Osteocyte (in vitro differentiated cells): Measurements from ENCODE around the gene DNAJC4. TPM values are rescaled to one million over a fixed set of nuclear protein-coding genes. Genes with fewer than 3 reads are reported as not detected.

Experiments used
- DNase-seq: peaks from one replicate; pipeline ENCODE4 v3.0.0; 2021; ENCODE audit warnings: mixed read lengths; ENCODE audit not compliant: unreplicated experiment; ENCODE audit errors: extremely low spot score
- H3K27ac Mint-ChIP-seq: one replicate; pipeline ENCODE4 v1.8.0; 2021; ENCODE audit warnings: mild to moderate bottlenecking, mixed read lengths; ENCODE audit not compliant: unreplicated experiment
- H3K27me3 Mint-ChIP-seq: one replicate; pipeline ENCODE4 v1.8.0; 2021; ENCODE audit warnings: mixed read lengths; ENCODE audit not compliant: unreplicated experiment
- H3K36me3 Mint-ChIP-seq: one replicate; pipeline ENCODE4 v1.8.0; 2021; ENCODE audit warnings: mixed read lengths; ENCODE audit not compliant: unreplicated experiment
- H3K4me1 Mint-ChIP-seq: one replicate; pipeline ENCODE4 v1.8.0; 2021; ENCODE audit warnings: mixed read lengths; ENCODE audit not compliant: unreplicated experiment
- H3K4me3 Mint-ChIP-seq: one replicate; pipeline ENCODE4 v1.8.0; 2021; ENCODE audit warnings: mild to moderate bottlenecking, moderate library complexity, mixed read lengths; ENCODE audit not compliant: unreplicated experiment
- H3K9me3 Mint-ChIP-seq: one replicate; pipeline ENCODE4 v1.8.0; 2021; ENCODE audit warnings: mixed read lengths; ENCODE audit not compliant: unreplicated experiment
- total RNA-seq: library from RNA; stranded (reverse); gene quantifications from 2 replicates; pipeline ENCODE4 v1.2.1, GENCODE V29; 2021
- TF ChIP-seq, protein P1 (sequence below): fragments of 200-600 bp; sonication (generic); IDR thresholded peaks from 2 replicates; pipeline ENCODE4 v1.5.0; 2021; ENCODE audit warnings: antibody characterized with exemption, mild to moderate bottlenecking, moderate library complexity

DNAJC4 gene
- total RNA-seq, 1 donor from 2014 or later, result 49.9 TPM

GRCh38 chr11:64252003-64252872 lies 21.9 kb downstream of the DNAJC4 start:
- Mint-ChIP-seq H3K4me3 (peak overlapping the region; percentile 86), H3K4me1 (peaks cover 26% of the 10 kb centered on the region), H3K27me3 (no peaks in the 10 kb centered on the region), H3K9me3 (no peaks in the 10 kb centered on the region), H3K27ac (peak overlapping the region; percentile 64), H3K36me3 (no peaks in the 10 kb centered on the region)
- TF ChIP-seq, protein P1, sequence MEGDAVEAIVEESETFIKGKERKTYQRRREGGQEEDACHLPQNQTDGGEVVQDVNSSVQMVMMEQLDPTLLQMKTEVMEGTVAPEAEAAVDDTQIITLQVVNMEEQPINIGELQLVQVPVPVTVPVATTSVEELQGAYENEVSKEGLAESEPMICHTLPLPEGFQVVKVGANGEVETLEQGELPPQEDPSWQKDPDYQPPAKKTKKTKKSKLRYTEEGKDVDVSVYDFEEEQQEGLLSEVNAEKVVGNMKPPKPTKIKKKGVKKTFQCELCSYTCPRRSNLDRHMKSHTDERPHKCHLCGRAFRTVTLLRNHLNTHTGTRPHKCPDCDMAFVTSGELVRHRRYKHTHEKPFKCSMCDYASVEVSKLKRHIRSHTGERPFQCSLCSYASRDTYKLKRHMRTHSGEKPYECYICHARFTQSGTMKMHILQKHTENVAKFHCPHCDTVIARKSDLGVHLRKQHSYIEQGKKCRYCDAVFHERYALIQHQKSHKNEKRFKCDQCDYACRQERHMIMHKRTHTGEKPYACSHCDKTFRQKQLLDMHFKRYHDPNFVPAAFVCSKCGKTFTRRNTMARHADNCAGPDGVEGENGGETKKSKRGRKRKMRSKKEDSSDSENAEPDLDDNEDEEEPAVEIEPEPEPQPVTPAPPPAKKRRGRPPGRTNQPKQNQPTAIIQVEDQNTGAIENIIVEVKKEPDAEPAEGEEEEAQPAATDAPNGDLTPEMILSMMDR, result peak; percentile 14
- DNase-seq, result no peak

GRCh38 chr11:64253043-64253442 lies 22.7 kb downstream of the DNAJC4 start:
- DNase-seq, result no peak
- no peaks in the 10 kb centered on the region for H3K9me3 Mint-ChIP-seq
- TF ChIP-seq, protein P1, result no peak
- H3K4me1 Mint-ChIP-seq, result peaks cover 22% of the 10 kb centered on the region
- peak overlapping the region; percentile 34 for H3K27ac Mint-ChIP-seq
- H3K27me3 Mint-ChIP-seq, result no peaks in the 10 kb centered on the region
- H3K36me3 Mint-ChIP-seq, result no peaks in the 10 kb centered on the region
- peak overlapping the region; percentile 53 for H3K4me3 Mint-ChIP-seq

- H3K4me3 Mint-ChIP-seq, result peak overlapping the region; percentile 53
- H3K36me3 Mint-ChIP-seq, result no peaks in the 10 kb centered on the region
- no peak for DNase-seq
- no peaks in the 10 kb centered on the region for H3K9me3 Mint-ChIP-seq
- peaks cover 22% of the 10 kb centered on the region for H3K4me1 Mint-ChIP-seq
- TF ChIP-seq, protein P1, result no peak
- no peaks in the 10 kb centered on the region for H3K27me3 Mint-ChIP-seq
- peak overlapping the region; percentile 34 for H3K27ac Mint-ChIP-seq
Observed at GRCh38 chr11:64253481-64253880, 23.1 kb downstream of the DNAJC4 start.

DNA sequence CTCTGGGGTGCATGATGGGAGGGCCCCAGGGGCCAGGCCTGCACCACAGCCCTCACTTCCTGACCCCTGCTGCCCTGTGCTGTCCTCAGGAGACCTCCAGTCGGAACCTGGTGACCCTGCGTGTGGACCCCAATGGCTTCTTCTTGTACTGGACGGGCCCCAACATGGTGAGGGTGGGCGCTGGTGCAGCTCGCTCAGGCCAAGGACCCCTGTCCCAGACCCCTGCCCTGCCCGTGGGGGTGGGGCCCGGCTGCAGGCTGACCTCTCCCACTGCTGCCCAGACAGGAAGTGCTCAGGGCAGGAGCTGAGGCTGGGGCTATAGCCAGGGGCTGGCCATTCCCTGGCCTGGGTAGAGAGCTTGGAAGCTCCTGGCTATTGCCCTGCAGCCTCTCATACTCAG lies 24.0 kb downstream of the DNAJC4 start:
- no peaks in the 10 kb centered on the region for H3K9me3 Mint-ChIP-seq
- H3K4me3 Mint-ChIP-seq, result no peak overlapping the region
- peak overlapping the region; percentile 34 for H3K27ac Mint-ChIP-seq
- H3K4me1 Mint-ChIP-seq, result peaks cover 22% of the 10 kb centered on the region
- peaks cover under 1% of the 10 kb centered on the region for H3K36me3 Mint-ChIP-seq
- DNase-seq, result no peak
- TF ChIP-seq, protein P1, result no peak
- no peaks in the 10 kb centered on the region for H3K27me3 Mint-ChIP-seq
